K562 (cell line): Measurements from ENCODE around the gene RCE1. TPM values are rescaled to one million over a fixed set of nuclear protein-coding genes. Genes with fewer than 3 reads are reported as not detected.

Source experiments
- E2F6 ChIP-seq, 2 experiments: IDR thresholded peaks; 2 replicates each; pipeline ENCODE4 v1.6.1; 2011; ENCODE audit warnings: borderline replicate concordance in 1 of 2, control low read depth in 1 of 2, low read depth in 1 of 2, low read length in 1 of 2, mild to moderate bottlenecking in 1 of 2, mixed read lengths in 1 of 2, moderate library complexity in 1 of 2; ENCODE audit not compliant: insufficient read depth in 1 of 2, insufficient read length in 1 of 2, poor library complexity in 1 of 2, severe bottlenecking in 1 of 2; ENCODE audit errors: extremely low read depth in 1 of 2
- EZH2 ChIP-seq: IDR thresholded peaks from 2 replicates; pipeline ENCODE4 v1.6.1; 2012; ENCODE audit warnings: low read depth, mild to moderate bottlenecking, inconsistent platforms, low read length, borderline replicate concordance
- GABPB2 ChIP-seq: fragments of 250-450 bp; sonication (Bioruptor Pico); conservative IDR thresholded peaks from 2 replicates; pipeline ENCODE4 v1.5.1; 2021; ENCODE audit warnings: mild to moderate bottlenecking
- GATAD2B ChIP-seq: fragments of 450-650 bp; IDR thresholded peaks from 2 replicates; pipeline ENCODE4 v1.6.1; 2017; ENCODE audit warnings: mild to moderate bottlenecking, borderline replicate concordance
- HBP1 ChIP-seq: fragments of 450-650 bp; formaldehyde crosslinking; IDR thresholded peaks from 2 replicates; pipeline ENCODE4 v1.4.0; 2022; ENCODE audit warnings: missing genetic modification characterization
- HDAC2 ChIP-seq: fragments of 450-650 bp; IDR thresholded peaks from 2 replicates; pipeline ENCODE4 v1.6.1; 2016; ENCODE audit warnings: mild to moderate bottlenecking
- KLF16 ChIP-seq: IDR thresholded peaks from 2 replicates; pipeline ENCODE4 v1.6.1; 2016; ENCODE audit warnings: antibody characterized with exemption
- MAFF ChIP-seq: IDR thresholded peaks from 2 replicates; pipeline ENCODE4 v1.6.1; 2012; ENCODE audit warnings: low read length, improper control_type of control experiment
- PATZ1 ChIP-seq: fragments of 250-450 bp; sonication (Bioruptor Pico); IDR thresholded peaks from 2 replicates; pipeline ENCODE4 v1.5.0; 2020; ENCODE audit warnings: mild to moderate bottlenecking, borderline replicate concordance
- PHF8 ChIP-seq: fragments of 200-600 bp; sonication (generic); IDR thresholded peaks from 2 replicates; pipeline ENCODE4 v1.6.1; 2012; ENCODE audit warnings: mixed run types, mild to moderate bottlenecking, inconsistent platforms, low read length, moderate library complexity, borderline replicate concordance
- TSHZ1 ChIP-seq: fragments of 250-450 bp; sonication (Bioruptor Pico); IDR thresholded peaks from 2 replicates; pipeline ENCODE4 v1.4.0; 2020; ENCODE audit warnings: mild to moderate bottlenecking, moderate library complexity
- ZFP91 ChIP-seq: sonication (generic); formaldehyde crosslinking; IDR thresholded peaks from 2 replicates; pipeline ENCODE4 v1.8.0; 2022; ENCODE audit warnings: mild to moderate bottlenecking, missing genetic modification reagents
- ZNF197 ChIP-seq: fragments of 200-800 bp; sonication (Bioruptor generic); IDR thresholded peaks from 2 replicates; pipeline ENCODE4 v1.6.1; 2016; ENCODE audit warnings: low read depth, missing genetic modification characterization, missing compliant biosample characterization
- ZNF24 ChIP-seq: fragments of 450-650 bp; IDR thresholded peaks from 2 replicates; pipeline ENCODE4 v1.6.1; 2016
- ZNF561 ChIP-seq: fragments of 450-650 bp; formaldehyde crosslinking; conservative IDR thresholded peaks from 2 replicates; pipeline ENCODE4 v1.4.0; 2020; ENCODE audit warnings: mild to moderate bottlenecking, moderate library complexity
- ZNF780A ChIP-seq: fragments of 250-450 bp; sonication (Bioruptor Pico); IDR thresholded peaks from 2 replicates; pipeline ENCODE4 v1.5.0; 2021; ENCODE audit warnings: mild to moderate bottlenecking
- polyA plus RNA-seq, 8 experiments: library from polyadenylated mRNA; depleted of rRNA in 4 of 8; stranded (reverse) in 5 of 8; unstranded in 3 of 8; fragments of >200 nt; fragmentation: Nextera tagmentation in 2 of 8; fragmentation: Illumina TruSeq in 1 of 8; extraction: Ambion mirVana in 2 of 8; extraction: Trizol in 1 of 8; gene quantifications; 2 replicates each; pipeline versions ENCODE4 v1.2.1 to v1.2.3, GENCODE V29; 2011 to 2014; ENCODE audit warnings: inconsistent platforms in 1 of 8, missing spikeins in 1 of 8
- total RNA-seq, 7 experiments: library from RNA; depleted of rRNA in 6 of 7; stranded (reverse); fragments of >200 nt in 6 of 7; fragmentation: Illumina TruSeq in 2 of 7; extraction: Trizol in 2 of 7; gene quantifications; 2 replicates each; pipeline versions ENCODE4 v1.2.1 to v1.2.3, GENCODE V29; 2011 to 2021; ENCODE audit warnings: low replicate concordance in 1 of 7

Gene RCE1
- total and polyA plus RNA-seq, 9 of the 15 experiments (the other 6 are each of a cell fraction or from before 2014, with no cell fraction given), result 0.75 to 41.5 (median 15.1) TPM

GRCh38 chr11:66855574-66856495, 12.6 kb downstream of the RCE1 start (continued):
- TF ChIP-seq TSHZ1 (CRISPR knock-in tag) (no peak), ZFP91 (CRISPR knock-in tag) (no peak), MAFF (no peak), ZNF561 (CRISPR knock-in tag) (no peak), EZH2 (no peak), GABPB2 (no peak), ZNF197 (CRISPR knock-in tag) (no peak), E2F6 (IDR thresholded peaks at IDR 0.05; ENCODE audit: borderline replicate concordance in 1 of 2, extremely low read depth in 1 of 2, insufficient read depth in 1 of 2, insufficient read length in 1 of 2, low read depth in 1 of 2, low read length in 1 of 2, poor library complexity in 1 of 2, severe bottlenecking in 1 of 2) (peak; percentile 70 to 94), PHF8 (peak; percentile 90), GATAD2B (0 out of 2 replicates have a peak, but pooled peaks have one; percentile 19), HBP1 (CRISPR knock-in tag) (no peak), PATZ1 (CRISPR knock-in tag) (no peak), ZNF24 (no peak), HDAC2 (peak; percentile 15; the same call in 1 of the 2 replicates), KLF16 (peak; percentile 78), ZNF780A (CRISPR knock-in tag) (no peak)
